GM12878 (cell line): ENCODE measurements around the gene MAN2B1. TPM values are rescaled to one million over a fixed set of nuclear protein-coding genes. Genes with fewer than 3 reads are reported as not detected.

ENCODE experiments used
- ASH2L ChIP-seq: fragments of 300-600, 200-600 bp; sonication (generic); IDR thresholded peaks from 2 replicates; pipeline ENCODE4 v1.6.1; 2017; ENCODE audit warnings: low read depth, mild to moderate bottlenecking, borderline replicate concordance
- ATF2 ChIP-seq: IDR thresholded peaks from 2 replicates; pipeline ENCODE4 v1.6.1; 2012; ENCODE audit warnings: low read length, inconsistent platforms
- BMI1 ChIP-seq: fragments of 450-650 bp; IDR thresholded peaks from 2 replicates; pipeline ENCODE4 v1.6.1; 2016; ENCODE audit warnings: mild to moderate bottlenecking, moderate library complexity, borderline replicate concordance
- ESRRA ChIP-seq: IDR thresholded peaks from 2 replicates; pipeline ENCODE4 v1.6.1; 2012; ENCODE audit warnings: mild to moderate bottlenecking, low read length, improper control_type of control experiment
- GABPA ChIP-seq: IDR thresholded peaks from 2 replicates; pipeline ENCODE4 v1.6.1; 2014; ENCODE audit warnings: antibody characterized with exemption, low read depth, mild to moderate bottlenecking, inconsistent platforms
- HDAC6 ChIP-seq: fragments of 200-600 bp; sonication (generic); IDR thresholded peaks from one replicate; pipeline ENCODE4 v1.8.0; 2017; ENCODE audit warnings: antibody characterized with exemption; ENCODE audit not compliant: unreplicated experiment
- HSF1 ChIP-seq: fragments of 150-350 bp; IDR thresholded peaks from 2 replicates; pipeline ENCODE4 v1.6.1; 2014; ENCODE audit warnings: mild to moderate bottlenecking, low read depth, low read length
- IKZF2 ChIP-seq, 2 experiments: fragments of 450-650 bp; IDR thresholded peaks; 2 replicates each; pipeline ENCODE4 v1.6.1; 2017; ENCODE audit warnings: mild to moderate bottlenecking in 2 of 2, moderate library complexity in 2 of 2
- NBN ChIP-seq: fragments of 450-650 bp; IDR thresholded peaks from 2 replicates; pipeline ENCODE4 v1.6.1; 2016
- RAD21 ChIP-seq: IDR thresholded peaks from 2 replicates; pipeline ENCODE4 v1.6.1; 2011; ENCODE audit warnings: mild to moderate bottlenecking, low read depth, low read length, moderate library complexity; ENCODE audit not compliant: insufficient read depth
- SMC3 ChIP-seq: IDR thresholded peaks from 2 replicates; pipeline ENCODE4 v1.6.1; 2011; ENCODE audit warnings: low read length, improper control_type of control experiment, borderline replicate concordance
- SPI1 ChIP-seq: IDR thresholded peaks from 2 replicates; pipeline ENCODE4 v1.6.1; 2011; ENCODE audit warnings: low read depth, mild to moderate bottlenecking, low read length, moderate library complexity, borderline replicate concordance; ENCODE audit not compliant: insufficient read depth
- TCF3 ChIP-seq: IDR thresholded peaks from 2 replicates; pipeline ENCODE4 v1.6.1; 2012; ENCODE audit warnings: low read depth, mild to moderate bottlenecking, low read length, borderline replicate concordance; ENCODE audit not compliant: insufficient read depth
- ZNF274 ChIP-seq: IDR thresholded peaks from one replicate; pipeline ENCODE4 v1.8.0; 2011; ENCODE audit not compliant: insufficient read length, insufficient read depth
- polyA plus RNA-seq, 11 experiments: library from polyadenylated mRNA; depleted of rRNA in 4 of 11; unstranded in 6 of 11; stranded (reverse) in 5 of 11; fragments of >200 nt; fragmentation: Nextera tagmentation in 4 of 11; fragmentation: Illumina TruSeq in 1 of 11; extraction: Ambion mirVana in 4 of 11; extraction: Trizol in 1 of 11; gene quantifications; 1 replicate in 1 of 11; 2 replicates in 10 of 11; pipeline versions ENCODE4 v1.2.1 to v1.2.3, GENCODE V29; 2011 to 2016; ENCODE audit warnings: inconsistent platforms in 2 of 11, missing spikeins in 2 of 11, low read depth in 1 of 11
- total RNA-seq, 4 experiments: library from RNA; depleted of rRNA in 3 of 4; stranded (reverse); fragments of >200 nt in 3 of 4; fragmentation: Illumina TruSeq in 1 of 4; extraction: Trizol in 1 of 4; gene quantifications; 2 replicates each; pipeline versions ENCODE4 v1.2.1 to v1.2.3, GENCODE V29; 2013 to 2021

The MAN2B1 gene
- total and polyA plus RNA-seq, 10 of the 15 experiments (the other 5 are each of a cell fraction or from before 2014, with no cell fraction given) = 7.6 to 224 (median 81.4) TPM

- TF ChIP-seq IKZF2 (IDR thresholded peaks at IDR 0.05) (peak in 1 of 2 experiments; percentile 14; a peak in 1 of 4 replicates), NBN (peak; percentile 54), GABPA (peak; percentile 92), ESRRA (no peak), ATF2 (0 out of 2 replicates have a peak, but pooled peaks have one; percentile 25), TCF3 (no peak), ASH2L (peak; percentile 87; the same call in 1 of the 2 replicates), HDAC6 (no peak), ZNF274 (no peak), RAD21 (no peak), SPI1 (no peak), BMI1 (no peak), HSF1 (no peak), SMC3 (no peak)
- TF ChIP-seq, all 136 proteins: peak for 60
Measured at GRCh38 chr19:12681074-12681987, 14.8 kb upstream of the MAN2B1 start, which contains the start of gene DHPS (continued).
